Activated CD4-positive, alpha-beta T cell treated with anti-CD3 and anti-CD28 coated beads, Interleukin-2, amount 50 U/mL, for 16 hours (primary cell): ENCODE measurements around the gene CCNO.
A peak's percentile ranks its signal among the peaks of the same experiment; 100 is the strongest.

Source experiments
- DNase-seq: peaks from one replicate; pipeline ENCODE4 v3.0.0-alpha.2; 2020

The CCNO gene, protein sequence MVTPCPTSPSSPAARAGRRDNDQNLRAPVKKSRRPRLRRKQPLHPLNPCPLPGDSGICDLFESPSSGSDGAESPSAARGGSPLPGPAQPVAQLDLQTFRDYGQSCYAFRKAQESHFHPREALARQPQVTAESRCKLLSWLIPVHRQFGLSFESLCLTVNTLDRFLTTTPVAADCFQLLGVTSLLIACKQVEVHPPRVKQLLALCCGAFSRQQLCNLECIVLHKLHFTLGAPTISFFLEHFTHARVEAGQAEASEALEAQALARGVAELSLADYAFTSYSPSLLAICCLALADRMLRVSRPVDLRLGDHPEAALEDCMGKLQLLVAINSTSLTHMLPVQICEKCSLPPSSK

DNA sequence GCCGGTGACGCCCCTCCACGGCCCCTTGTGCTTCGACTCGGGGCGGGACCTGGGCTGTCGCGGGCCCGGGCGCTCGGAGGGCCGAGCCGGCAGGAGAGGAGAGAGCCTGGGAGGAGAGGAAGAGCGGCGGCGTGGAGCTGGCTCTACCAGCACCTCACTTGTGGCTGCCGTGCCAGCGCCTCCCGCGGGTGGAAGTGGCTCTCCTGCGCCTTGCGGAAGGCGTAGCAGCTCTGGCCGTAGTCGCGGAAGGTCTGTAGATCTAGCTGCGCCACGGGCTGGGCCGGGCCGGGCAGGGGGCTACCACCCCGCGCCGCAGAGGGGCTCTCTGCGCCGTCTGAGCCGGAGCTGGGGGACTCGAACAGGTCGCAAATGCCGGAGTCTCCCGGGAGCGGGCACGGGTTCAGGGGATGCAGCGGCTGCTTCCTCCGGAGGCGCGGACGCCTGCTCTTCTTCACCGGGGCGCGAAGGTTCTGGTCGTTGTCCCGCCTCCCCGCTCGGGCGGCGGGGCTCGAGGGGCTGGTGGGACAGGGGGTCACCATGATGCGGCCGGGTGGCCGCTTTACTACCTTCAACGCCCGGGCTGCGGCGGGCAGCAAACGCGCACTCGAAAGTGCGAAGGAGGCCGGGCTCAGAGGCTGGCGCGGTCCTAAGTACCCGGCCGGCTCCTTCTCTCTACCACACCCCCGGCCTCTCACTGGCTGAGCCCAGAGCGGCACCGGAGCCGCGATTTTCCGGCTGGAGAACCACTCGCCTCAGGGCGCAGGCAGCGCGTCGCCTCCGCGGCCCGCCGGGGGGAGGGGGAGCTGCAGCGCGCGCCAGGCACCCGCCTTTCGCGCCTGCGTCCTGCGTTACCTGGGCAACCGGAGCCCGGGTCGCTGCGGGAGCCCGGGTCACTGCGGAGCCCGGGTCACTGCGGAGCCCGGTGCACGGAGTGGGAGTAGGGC lies at the start of gene CCNO:
Gene CCNO, minus strand, starts transcription at position 624 of the 944 bp plus-strand sequence. Its CDS starts 85 bp downstream, at position 539.
- DNase-seq, result peak; percentile 74

DNA sequence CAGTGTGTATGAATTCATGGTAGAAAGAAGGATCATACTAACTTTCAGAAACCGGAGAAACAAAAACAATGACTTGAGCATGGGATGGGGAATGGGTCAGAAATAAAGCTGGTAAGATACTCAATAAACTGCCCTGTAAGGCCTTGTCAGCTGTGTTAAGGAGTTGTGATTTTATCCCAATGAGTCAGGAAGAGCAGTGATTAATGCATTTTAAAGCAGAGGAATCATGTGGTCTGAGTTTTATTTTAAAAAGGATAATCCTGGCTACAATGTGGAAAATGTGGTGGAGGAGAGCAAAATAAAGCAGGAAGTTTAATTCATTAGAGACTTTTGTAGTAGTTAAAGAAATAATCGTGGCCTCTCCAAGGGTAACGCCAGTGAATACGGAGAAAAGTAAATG lies 45.4 kb upstream of the CCNO start:
- DNase-seq, result no peak

DNA sequence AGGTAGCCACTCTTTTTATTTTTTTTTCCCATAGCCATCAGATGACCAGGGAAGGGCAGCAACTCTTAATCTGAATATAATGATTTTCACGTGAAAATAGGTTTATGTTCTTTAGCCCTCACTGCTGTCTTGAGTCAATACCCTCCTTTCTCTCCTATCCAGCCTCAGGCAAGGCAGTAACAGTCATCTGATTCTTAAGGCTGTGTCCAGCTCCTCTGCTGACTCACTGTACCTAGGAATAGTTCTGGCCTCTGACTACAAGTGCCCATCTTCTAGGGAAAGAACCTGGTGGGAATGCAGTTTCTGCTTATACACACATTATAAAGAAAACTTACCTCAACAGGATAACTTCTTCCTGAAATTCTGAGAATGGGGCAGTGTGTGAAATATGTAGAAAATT lies 43.4 kb upstream of the CCNO start:
- no peak for DNase-seq

DNA sequence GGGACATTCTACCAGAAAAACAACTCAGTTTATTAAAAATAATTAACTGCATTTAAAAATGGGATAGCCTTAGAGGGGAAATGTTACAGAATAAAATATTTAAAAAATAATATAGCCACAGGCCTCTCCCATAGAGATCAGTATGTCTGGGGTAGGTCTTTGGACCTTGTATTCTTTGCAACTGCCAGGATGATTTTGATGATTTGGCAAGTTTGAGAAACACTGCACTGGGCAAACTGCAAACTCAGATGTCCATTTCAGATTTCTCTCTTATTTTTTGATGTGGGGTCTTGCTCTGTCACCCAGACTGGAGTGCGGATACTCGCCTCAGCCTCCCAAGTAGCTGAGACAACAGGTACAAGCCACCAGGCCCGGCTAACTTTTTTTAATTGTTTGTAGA lies 24.9 kb upstream of the CCNO start:
- DNase-seq, result no peak

DNA sequence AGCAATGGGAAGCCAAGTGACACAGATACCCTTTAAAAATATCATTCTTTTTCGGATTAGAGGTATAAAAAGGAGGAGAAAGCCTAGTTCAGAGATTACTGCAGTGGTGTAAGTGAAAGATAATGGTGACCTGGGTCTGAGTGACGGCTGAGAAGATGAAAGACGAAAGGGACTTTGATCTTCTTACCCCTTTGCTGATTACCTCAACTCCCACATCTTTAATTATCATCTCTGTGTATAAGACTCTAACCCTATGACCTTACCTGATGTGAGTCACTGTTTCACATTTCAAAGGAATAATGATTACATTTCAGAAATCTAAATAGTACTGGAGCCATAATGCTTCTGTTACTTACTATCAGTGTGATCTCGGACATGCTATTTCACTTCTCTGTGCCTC lies 21.4 kb upstream of the CCNO start:
- no peak for DNase-seq

DNA sequence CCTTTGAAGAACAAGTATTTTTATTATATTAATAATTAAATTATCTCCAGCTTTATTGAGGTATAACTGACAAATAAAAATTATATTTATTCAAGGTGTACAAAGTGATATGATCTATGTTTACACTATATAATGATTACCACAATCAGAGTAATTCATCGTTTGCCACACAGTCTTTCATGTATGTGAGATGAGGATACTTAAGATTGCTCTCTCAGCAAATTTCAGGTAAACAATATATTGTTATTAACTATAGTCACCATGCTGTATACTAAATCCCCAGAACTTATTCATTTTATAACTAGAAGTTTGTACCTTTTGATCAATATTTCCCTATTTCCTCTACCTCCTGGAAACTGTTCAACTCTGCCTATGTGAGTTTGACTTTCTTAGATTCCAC lies 16.7 kb upstream of the CCNO start:
- no peak for DNase-seq

DNA sequence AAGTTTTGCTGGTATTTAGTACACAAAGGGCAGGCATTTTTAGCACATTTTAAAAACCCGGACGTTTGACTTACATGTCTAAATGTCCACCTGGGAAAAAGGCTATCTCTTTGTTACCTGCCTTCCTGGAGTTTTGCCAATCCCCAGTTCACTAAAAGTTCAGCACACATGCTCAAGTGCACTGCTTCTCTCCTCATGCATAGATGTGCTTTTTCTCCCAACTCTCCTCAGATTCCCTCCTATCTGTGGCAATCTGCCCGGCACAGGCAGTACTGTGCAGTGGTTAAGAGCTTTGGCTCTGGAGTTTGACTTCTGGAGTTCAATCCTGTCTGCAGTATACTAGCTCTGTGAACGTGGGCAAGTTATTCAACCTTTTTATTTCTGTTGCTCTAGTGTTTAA lies 8.3 kb upstream of the CCNO start:
- no peak for DNase-seq

DNA sequence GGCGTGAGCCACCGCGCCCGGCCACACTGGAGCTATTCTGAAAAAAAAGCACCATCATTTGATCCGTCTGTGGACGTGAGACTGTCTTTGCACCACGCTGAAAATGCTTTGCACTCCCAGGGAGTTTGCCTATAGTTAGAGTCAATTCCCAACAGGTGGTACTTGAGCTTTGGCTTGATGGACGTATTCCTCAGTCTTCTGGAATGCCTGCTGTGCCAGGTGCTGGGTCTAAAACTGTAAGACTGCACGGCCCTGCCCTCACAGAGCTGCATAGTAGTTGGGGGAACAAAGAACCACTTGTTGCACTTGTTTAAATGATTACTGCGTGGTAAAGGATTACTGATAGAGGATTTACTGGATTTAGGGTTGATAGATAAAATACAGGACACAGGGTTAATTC lies 3.4 kb upstream of the CCNO start:
- DNase-seq, result no peak

DNA sequence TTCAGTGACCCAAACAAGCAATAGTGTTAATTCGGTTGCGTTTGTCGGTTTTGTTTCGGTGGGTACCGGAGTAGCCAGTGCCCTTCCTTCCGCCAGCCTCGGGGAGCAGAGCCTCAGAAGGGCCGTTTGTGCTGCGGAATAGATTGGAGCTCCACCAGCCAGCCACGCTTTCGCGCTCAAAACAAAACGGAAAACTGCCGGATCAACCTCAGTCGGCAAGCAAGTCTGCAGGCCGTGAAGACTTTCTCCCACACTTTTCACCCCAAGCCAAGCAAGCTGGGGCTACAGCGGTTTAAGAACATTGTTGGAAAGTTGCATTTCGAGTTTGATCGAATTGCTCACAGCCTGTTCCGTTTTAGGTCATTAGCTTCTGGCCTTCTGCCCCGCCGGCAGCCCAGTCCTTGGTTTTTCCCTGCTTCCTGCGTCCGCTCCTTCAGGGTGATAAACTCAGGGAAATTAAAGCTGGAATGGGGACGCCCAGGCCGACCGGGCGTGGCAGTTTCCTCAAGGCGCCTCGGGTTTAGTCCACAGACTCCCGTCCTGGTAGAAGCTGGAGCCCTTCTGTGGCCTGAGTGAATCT lies 803 bp upstream of the CCNO start:
- no peak for DNase-seq

DNA sequence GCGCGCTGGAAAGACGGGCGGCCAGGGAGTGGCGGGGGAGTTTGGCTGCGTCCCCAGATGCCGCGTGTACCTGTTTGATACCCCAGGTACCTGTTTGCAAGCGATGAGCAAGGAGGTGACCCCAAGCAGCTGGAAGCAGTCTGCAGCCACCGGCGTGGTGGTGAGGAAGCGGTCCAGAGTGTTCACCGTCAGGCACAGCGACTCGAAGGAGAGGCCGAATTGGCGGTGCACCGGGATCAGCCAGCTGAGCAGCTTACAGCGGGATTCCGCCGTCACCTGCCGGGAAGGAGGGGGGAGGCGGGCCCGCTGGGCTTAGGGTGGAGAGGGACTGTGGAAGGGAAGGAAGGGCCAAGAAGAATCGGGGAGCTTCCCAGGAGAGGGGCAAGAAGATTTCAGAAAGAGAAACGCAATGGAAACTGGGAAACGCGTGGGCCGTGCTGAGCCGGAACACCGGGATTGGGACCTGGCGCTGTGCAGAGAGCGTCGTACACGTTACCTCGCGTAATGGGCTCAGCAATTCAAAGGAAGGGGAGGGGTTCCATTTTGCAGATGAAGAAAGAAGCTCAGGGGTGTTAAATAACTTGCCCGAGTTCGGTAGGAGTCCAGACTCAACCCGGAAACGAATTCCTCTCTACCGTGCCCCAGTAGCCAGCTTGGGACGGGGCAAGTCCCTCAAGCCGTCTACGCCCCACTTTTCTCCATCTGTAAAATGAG lies 980 bp downstream of the CCNO start:
- DNase-seq, result no peak

DNA sequence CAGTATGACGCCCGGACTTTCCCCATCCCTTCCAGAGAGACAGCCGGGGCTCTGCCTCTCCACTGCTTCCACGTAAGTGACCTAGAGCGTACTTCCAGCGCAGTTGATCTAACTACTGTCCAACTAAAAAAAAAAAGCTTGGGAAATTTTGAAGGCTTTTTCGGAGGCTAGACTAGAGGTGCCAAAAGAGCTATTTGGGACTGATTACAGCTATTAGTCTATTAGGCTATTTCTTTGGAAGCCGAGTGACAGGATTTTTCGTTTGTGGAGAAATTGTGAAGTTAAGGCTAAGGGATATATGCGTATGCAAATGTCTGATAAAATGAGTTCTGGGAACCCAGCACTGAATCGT lies 1.5 kb downstream of the CCNO start:
- DNase-seq, result no peak

DNA sequence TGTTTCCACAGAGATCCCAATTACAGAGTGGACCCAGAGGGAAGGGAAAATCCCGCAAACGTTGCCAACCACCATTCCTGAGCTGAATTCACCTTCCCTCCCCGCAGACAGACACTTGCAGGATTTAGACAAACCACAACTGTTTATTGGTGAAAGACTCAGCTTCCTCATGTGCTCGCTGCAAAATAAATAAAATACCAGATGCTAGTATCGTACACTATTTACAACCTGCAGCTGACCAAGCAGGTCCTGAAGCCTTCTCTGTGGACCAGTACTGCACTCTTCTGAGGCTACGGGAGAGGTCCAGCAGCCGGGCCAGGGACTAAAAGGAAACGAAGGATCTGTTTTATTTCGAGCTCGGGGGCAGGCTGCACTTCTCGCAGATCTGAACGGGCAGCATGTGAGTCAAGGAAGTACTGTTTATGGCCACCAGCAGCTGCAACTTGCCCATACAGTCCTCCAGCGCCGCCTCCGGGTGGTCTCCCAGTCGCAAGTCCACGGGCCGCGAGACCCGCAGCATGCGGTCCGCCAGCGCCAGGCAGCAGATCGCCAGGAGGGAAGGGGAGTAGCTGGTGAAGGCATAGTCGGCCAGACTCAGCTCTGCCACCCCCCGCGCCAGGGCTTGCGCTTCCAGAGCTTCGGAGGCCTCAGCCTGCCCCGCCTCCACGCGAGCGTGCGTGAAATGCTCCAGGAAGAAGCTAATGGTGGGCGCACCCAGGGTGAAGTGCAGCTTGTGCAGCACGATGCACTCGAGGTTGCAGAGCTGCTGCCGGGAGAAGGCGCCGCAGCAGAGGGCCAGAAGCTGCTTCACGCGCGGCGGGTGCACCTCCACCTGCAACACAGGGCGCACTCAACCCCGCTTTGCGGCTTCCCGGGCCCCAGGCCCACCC lies 2.1 kb downstream of the CCNO start:
- no peak for DNase-seq

DNA sequence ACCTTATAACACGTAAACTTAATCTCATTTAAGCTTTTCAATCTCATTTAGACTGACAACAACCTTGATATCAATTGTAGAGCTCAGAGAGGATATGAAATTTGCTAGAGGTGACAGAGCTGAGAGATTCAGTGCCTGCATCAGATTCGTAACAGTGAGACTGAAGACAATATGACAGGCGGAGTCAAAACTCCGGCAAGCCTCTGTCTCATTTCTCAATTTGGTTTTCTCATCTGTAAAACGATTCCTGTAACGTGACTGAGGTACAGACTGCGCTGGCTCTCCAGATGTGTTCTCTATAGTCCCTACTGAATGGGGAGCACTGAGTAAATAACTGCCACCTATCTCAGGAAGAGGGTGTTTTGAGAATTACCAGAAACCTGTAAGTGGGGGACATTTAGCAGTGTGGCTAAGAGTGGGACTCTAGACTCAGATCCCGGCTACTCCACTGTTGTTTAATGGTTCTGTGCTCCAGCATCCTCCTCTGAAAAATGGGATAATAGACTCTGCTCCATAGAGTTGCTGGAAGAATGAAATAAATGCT lies 3.2 kb downstream of the CCNO start:
- peak; percentile 30 for DNase-seq

DNA sequence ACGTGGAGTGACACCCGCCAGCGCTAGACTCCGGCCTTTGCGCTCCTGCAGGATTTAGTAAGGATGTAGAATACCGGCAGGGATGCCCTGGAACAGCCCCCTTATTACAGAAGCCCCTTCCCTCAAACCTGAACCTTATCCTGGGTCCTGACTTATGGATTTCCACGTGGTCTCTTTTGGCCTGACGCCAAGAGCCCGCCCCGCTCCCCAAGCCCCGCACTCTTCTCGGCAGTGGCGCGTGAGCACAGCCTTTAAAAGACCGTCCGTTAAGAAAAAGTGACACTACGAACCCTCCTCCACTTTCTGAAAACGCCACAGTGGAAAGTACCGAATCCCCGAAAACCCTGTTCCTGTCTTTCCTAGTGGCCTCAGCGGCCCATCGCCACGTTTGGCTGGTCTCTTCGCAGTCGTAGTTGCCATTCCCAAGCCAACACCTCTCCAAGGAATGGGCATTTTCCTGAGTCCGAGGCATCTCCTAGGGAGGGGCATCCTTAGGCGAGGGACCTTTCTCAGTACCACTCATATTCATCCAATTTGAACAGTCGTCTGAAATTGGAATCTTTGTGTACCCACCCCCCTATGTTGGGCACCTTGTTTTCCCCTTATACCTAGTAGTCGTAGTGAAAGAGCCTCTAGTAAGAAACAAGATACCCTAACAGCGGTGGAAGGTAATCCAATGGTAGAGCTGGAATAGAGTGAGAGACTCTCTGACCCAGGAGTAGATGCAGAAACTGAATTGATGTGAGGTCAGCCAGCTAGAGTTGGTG lies 5.6 kb downstream of the CCNO start:
- DNase-seq, result no peak

DNA sequence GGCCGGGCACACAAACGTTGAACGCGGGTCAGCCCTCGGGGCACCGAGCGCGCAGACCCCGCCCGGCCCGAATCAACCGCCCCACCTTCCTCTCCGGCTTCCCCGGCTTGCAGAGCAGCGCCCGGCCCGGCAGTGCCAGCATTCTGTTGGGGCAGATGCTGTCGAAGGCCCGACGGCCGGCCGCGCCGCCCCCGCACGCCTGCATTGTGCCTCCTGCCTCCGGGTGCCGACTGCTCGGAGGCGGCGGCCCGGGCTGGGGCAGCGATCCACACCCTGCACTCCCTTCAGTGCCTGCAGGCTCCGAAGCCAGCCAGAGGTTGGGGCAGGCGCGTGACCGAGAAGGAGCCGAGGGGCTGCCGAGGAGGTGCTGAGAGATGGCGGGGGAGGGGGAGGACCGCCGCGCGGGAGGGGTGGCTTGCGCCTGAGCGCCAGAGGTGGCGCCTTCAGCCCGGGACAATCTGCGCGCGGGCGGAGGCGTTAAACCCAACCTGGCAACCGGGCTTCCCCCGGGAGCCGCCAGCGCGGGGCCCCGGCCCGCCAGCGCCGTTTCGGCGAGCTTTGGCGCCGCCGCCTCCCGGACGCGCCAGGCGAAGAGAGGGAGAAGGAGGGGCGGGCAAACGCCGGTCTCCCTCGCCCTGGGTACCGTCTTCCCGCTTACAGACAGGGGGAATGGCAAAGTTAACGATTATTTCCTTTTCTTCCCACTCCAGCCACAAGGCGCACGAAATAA lies 6.3 kb downstream of the CCNO start, which contains the start of gene MCIDAS:
Gene MCIDAS, minus strand, starts transcription at position 382 of the 730 bp plus-strand sequence. Its CDS starts 177 bp downstream, at position 205.
- peak; percentile 58 for DNase-seq

DNA sequence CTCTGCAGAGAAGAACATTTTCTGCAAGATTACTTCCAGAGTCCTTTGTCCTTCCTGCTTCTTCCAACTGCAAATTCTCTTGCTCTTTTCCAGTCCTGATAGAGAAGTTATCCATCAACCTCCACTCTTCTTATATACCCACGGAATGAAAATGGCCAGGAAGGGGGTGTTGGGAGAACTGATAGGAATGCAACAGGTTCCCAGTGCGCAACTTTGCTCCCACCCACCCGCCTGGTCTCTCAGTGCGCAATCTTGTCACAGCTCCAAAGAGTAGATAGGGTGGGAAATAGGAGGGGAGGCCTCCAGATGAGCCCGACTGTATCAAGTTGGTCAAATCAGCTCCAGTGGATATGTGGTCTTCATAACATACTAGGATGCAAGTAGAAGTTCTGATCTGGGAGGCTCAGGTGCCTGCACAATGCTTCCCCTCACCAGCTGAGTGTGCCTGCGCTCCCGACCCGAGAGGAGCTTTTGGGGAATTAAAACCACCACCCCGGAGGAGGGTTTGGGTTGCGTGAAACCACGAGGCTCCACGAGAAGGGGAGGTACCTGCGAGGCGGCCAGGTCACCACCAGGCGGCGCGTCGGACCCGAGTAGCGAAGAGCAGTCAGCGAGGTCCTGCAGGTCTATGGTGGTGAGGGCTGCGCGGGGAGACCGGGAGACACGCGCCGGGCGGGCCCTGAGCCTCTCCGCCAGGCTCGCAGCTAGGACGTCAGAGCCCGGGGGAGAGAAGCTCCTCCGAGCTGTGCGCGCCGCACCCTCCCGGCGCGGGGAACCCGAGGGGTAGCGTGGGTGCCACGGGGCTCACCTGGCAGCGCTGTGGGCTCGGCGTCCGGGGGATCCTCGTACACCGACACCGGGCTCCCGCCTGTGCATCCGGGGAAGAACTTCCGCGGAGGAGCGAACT lies 7.1 kb downstream of the CCNO start:
- DNase-seq, result peak; percentile 79

DNA sequence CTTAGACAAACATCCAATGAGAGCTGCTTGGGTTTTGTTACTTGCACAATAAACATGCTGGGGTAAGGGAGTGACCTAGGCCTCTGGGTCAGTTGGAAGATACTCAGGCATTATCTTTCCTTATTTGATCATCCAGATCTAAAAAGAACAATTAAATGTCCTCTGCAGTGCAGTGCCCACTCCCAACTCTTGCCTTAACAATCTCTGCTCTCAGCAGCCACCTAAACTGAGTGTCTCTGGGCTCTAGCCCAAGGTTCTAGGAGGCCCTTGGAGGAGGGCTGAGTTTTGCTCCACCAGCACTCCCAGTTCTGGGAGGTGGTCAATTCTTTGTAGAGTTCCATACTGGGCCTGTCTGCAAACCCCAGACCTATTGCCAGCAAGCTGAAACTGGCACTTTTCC lies 8.1 kb downstream of the CCNO start:
- no peak for DNase-seq

DNA sequence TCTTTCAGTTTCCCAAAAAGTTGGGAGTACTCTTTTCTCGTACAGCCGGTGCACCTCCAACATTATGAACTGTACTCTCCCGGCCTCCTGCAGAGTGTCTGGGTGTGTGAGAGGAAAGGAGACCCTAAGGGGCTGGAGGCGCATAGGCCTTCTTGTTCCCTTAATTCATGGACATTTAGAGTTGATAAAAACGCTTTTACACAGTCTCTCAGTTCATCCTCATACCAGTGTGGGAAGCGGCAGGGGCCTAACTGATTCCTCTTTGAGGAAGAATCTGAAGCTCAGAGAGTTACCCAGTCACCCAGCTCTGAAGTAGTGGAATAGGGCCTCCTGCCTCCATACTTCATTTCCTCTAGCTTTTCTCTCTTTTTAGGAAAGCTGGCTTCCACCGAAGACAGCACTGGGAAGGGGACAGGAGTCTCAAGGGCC lies 9.6 kb downstream of the CCNO start:
- DNase-seq, result no peak
